Activated CD8-positive, alpha-beta memory T cell treated with anti-CD3 and anti-CD28 coated beads for 1 hour (primary cell): ENCODE measurements around the gene PSME3IP1.

Source experiments
- DNase-seq, 2 donors: peaks; one replicate each; pipeline ENCODE4 v3.0.0-alpha.2; 2020; ENCODE audit warnings: low read depth in 1 of 2; ENCODE audit errors: extremely low read depth in 1 of 2

The PSME3IP1 gene

GRCh38 chr16:57104706-57105105 is 81.1 kb downstream of the PSME3IP1 start:
- DNase-seq = no peak

- no peak for DNase-seq
These were observed 82.7 kb downstream of the PSME3IP1 start for GRCh38 chr16:57102888-57103851.
